Activated CD8-positive, alpha-beta memory T cell treated with anti-CD3 and anti-CD28 coated beads, Interleukin-2, amount 50 U/mL, for 24 hours (primary cell): ENCODE measurements around the gene DHX35.
A peak's percentile ranks its signal among the peaks of the same experiment; 100 is the strongest.
"Not testable (repeated sequence)": the region's sequence is repeated elsewhere in the genome, so short reads cannot be mapped to it uniquely, and the experiment has no call there.

ENCODE experiments used
- DNase-seq: peaks from one replicate; pipeline ENCODE4 v3.0.0-alpha.2; 2020; ENCODE audit errors: extremely low read depth

DHX35 gene

DNA sequence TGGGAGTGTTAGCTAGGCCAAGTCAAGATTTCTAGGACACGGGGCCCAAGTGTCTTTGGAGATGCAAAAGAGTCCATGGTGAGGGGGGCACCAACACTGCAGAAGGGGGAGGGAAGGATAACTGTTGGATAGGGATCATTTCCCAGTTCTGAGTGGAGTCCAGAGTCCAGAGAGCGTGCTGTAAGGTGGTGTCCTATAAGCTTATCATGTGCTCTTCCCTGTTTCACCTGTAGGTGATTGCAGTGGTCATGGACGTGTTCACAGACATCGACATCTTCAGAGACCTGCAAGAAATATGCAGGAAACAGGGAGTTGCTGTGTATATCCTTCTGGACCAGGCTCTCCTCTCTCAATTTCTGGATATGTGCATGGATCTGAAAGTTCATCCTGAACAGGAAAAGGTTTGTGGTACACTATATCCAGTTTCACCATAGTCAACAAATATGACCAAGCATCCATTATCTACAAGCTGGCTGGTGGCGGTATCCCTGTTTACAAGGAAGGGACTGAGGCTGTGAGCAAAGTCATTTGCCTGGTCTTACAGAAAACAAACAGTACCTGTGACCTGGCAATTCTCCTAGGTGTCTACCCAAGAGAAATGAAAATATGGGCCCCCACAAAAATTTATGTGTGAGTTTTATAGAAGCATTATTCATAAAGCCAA lies 20.3 kb upstream of the DHX35 start:
- DNase-seq = no peak

DNA sequence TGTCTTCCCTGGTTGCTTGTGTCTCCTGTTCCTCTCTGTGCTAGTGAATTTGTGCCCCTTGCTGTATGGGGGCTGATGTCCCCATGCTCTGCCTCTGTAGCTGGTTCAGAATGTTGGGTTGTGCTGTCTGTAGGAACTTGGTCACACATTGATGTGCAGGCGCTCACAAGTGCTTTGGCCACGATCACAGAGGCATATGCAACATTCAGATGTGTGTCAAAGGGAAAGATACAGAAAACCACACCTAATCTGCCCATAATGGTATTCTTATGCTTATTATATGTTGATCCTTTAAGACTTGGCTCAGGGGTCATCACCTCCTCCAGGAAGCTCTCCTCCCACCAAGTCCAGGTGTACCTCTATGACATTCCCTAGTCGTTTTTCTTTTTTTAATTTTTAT lies 17.1 kb upstream of the DHX35 start:
- DNase-seq = no peak

DNA sequence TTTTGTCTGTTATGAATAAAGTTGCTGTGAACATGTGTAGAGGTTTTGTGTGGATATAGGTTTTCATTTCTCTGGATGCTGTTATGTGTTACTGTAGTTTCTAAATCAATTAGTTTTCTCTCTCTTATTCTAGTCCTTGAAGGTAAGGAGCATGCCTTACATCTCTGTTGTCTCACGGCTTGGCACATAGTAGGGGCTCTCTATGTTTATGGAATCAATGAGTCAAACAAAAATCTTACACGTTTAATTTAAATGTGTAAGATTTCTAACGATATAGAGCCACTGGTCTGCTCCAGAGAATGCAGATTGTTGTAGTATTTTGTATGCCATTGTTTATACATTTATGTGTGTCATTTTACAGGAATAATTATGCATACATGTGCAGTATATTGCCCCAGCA lies 15.3 kb upstream of the DHX35 start:
- DNase-seq = no peak

DNA sequence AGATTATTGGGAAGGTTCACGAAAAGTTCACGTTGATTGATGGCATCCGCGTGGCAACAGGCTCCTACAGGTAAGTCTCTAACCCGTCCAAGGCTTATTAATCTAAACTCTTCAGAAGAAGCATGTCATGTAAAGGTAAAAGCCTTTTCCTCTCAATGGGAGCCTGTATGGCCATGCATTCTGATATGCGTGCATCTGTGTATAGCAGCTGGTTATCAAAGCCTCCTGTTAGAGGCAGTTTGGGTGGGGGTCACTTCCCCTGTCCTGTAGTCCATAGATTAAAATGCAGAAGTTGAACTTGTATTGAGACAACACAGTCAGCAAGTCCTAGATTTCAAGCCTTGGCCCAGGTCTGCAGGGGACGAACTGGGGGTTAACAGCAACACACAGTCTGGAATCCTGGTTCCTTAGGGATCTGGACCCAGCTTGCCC lies 14.2 kb upstream of the DHX35 start:
- DNase-seq = no peak

DNA sequence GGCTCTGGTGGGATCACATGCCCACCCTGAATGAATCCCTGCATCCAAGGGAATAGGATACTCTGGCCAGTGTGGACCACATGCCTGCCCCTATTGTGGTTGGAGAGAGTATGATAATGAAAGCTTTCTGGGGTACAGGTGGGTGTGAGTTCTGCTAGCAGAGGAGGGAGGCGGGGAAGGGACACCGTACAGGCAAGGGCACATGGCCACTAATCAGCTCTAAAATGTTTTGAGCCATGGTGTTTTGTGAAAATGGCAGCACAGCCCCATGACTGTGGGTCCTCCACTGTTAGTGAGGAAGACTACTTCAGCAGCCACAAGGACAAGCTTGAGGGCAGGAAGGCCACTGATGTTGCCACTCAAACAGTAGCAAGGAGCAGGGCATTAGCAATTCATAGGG lies 11.9 kb upstream of the DHX35 start:
- no peak for DNase-seq

DNA sequence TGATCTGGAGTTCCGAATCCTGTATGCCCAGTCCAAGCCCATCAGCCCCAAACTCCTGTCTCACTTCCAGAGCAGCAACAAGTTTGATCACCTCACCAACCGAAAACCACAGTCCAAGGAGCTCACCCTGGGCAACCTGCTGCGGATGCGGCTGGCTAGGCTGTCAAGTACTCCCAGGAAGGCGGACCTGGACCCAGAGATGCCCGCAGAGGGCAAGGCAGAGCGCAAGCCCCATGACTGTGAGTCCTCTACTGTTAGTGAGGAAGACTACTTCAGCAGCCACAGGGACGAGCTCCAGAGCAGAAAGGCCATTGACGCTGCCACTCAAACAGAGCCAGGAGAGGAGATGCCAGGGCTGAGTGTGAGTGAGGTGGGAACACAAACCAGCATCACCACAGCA lies 10.5 kb upstream of the DHX35 start:
- DNase-seq = no peak

DNA sequence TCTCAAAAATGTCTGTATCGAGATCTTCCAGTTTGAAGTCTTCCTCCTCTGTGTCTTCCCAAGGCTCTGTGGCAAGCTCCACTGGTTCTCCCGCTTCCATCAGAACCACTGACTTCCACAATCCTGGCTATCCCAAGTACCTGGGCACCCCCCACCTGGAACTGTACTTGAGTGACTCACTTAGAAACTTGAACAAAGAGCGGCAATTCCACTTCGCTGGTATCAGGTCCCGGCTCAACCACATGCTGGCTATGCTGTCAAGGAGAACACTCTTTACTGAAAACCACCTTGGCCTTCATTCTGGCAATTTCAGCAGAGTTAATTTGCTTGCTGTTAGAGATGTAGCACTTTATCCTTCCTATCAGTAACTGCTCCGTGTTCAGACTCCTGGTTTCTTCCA lies 10.0 kb upstream of the DHX35 start:
- no peak for DNase-seq

DNA sequence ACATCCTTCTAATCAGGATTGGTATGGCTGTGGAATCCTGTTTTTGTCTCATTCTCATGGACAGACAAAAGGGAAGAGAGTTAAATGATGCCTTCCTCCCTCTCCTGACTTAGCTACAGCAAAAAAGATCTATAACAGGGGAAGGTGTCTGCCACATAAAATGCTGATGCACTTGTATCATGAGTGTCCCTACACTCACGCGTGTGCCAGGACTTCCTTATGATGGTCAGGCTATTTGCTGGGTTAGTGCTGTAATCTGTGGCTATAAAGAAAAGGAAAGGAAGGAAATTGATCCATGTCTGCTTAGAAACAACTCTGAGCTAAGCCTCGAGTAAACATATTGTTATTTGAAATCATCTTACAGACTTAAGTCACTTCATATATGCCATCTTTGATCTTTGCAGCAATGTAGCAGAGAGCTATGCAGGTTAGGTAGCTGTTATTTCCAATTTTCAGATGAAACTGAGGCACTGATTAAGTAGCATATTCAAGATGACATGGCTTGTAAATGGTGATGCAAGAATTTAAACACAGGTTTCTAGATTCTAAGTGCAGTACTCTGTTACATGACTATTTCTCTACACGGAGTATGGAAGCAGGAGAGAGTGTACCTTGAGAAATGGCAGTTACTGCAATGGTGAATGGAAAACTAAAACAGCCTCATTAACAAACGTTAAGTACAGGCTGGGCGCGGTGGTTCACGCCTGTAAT lies 8.4 kb upstream of the DHX35 start:
- no peak for DNase-seq

DNA sequence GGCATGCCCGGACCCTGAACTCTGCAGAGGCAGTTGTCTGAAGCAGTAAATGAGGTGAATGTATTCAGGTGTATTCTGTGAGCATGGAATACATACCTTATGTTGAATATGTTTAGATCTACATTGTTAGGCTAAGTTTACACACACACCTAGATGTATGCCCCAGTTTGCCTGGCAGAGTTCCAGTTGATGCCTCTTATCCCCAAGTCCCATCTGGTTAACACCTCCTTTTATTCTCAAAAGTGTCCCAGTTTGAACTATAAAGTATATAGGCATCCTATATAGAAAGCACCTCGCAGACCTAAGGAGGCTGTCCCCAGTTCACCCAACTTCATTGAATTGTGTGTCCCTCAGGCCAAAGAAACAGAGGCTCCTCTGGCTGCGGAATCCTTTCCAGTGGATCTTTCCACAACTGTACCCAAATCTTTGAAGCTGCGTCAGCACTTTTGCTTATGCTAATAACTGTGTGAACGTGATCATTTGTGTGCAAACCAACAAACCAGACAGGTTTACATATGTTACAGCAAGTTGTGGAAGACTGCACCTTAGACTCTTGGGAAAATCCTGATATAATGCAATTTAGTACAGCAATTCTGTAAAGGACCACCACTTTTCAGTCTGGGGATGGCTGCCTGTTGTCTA lies 4.8 kb upstream of the DHX35 start:
- no peak for DNase-seq

DNA sequence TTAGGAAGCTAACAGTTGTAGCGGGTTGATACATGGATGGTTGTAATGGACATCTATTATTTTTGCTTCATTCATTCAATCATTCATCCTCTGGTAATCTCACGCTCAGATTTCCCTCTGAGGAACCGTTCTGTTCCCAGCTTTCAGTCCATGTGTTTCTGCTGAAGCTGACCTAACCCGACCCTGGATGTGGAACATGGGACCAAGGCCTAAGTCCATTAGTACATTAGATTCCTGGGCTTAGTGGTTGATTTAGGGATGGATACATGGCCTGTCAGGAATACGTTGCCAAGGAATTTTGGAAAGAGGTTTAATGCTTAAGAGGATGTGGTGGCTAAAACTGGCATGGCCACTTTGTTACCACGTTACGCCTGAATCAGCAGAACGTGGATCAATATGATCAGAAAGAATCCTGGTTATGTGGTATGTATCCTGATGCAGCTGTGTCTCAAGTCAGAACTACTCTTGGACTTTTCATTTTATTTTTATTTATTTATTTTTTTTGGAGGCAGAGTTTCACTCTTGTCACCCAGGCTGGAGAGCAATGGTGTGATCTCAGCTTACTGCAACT lies 4.1 kb upstream of the DHX35 start:
- DNase-seq = no peak

DNA sequence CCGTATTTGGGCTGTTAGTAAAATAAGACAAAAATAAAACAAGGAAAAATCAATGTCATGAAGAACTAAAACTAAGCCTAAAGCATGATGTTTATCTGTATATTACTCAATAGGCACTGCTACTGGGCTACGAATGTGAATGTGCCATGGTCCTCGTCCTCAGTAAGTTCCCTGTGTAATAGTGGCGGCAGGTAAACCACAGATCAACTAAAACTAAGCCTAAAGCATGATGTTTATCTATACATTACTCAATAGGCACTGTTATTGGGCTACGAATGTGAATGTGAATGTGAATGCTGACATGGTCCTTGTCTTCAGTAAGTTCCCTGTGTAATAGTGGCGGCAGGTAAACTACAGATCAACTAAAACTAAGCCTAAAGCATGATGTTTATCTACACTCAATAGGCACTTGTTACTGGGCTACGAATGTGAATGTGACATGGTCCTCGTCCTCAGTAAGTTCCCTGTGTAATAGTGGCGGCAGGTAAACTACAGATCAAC lies 1.9 kb upstream of the DHX35 start:
- not testable (repeated sequence) for DNase-seq

DNA sequence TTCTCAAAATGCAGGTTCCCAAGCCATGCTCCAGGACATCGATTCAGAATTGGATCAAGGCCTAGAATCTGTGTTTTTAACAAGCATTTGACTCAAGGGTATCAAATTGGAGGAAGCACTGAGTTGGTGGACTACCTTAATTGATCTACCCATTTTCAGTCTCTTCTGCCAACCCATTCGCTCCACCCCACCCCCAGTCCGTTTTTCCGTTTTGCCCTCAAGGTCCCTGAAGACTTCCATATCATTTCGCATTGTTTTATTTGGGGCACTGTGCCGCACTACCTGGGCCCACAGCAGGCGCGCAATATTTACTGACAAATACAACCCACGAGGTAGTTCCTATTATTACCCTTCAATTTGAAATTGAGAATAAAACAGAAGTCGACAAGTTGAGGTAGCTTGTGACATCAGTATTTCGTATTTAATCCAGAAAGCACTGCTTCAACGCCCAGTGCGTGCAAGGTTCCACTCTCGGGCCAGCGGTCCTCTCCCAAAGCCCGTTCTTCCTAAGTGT lies 557 bp upstream of the DHX35 start:
- DNase-seq = peak; percentile 0

DNA sequence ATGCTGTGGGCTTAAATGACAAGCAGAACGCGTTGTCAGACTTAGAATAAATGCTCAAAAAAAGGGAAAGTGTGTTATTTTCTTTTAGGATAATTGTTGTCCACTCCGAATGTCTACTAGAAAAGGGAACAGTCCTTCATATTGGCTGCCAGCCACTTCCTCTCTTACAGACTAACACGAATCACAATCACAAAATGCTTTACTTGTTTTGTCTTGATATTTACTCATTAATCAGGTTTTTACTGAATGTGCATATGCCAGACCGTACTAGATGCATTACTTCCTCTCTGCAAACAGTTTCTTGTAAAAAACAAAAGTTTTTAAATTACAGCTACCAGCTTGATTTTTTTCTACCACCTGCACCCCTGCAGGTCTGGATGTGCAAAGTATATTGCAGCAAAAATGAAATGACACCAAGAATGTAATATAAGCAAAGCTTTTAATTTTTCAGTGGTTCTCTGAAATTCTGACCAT lies 821 bp downstream of the DHX35 start:
- DNase-seq = no peak

DNA sequence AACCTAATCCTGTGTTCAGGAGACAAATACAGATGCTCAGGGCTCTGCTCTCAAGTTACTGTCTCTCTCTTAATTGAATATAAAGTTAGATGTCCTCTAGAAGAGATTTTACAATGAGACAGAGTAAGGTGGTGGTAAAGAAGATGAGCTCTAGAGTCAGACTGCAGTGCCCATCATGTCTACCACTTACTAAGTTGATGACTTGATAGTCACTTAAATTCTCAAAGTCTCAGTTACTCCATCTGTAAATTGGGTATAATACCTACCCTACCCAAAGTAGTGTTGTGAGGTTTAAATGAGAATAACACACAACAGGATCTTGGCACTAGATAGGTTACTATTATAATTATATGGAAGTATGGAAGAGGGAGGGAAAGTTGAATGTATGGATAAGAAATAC lies 1.6 kb downstream of the DHX35 start:
- no peak for DNase-seq

DNA sequence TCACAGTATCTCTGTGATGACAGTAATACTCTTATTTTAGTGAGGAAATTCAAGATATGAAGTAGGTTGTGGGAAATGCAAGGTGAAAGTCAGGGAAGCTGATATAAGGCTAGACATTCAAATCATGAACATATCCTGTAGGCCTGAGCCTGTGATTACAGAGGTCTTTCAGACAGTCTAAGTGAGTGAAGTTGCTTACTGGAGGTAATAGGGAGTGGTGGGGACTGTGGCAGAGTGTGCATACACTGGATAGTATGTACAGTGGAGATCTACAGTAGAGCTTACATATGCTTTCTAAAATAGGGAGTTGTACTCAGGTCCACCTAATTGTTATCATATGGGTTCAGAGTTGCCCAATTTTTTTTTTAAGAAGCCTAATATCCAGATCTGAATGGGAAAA lies 3.1 kb downstream of the DHX35 start:
- DNase-seq = no peak

DNA sequence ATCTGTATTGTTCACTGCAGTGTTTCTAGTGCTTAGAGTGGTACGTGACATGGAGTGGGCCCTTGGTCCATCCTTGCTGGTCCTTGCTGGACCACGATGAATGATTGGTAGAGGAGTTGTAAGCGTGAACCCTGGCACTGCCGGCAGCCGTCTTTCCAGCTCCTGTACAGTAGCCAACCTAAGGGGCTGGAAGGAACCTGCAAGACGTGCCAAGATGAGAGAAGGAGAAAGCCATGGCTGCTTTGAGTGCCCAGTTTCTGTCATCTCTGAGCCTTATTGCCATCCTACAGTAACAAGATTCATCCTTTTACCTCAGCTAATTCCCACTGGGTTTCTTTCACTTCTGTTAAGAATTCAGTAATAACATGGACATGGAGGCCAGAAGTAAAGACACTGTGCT lies 5.9 kb downstream of the DHX35 start:
- DNase-seq = no peak

DNA sequence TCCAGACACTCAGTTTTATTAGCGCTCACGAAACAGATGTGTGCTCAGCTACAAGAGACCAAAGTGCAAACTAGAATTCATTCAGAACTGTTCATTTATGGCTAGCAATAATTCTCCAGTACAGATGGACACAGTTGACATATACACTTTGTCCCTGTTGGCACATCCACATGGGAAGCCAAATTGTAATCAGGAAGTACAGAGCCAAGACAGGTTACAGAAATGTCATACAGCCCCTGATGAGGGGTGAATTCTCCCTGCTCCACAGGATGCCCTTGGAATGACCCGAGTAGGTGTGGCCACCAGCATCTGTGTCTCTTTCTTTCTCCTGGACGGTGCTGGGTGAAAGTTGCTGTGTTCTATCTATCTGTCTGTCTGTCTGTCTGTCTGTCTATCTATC lies 7.6 kb downstream of the DHX35 start:
- no peak for DNase-seq

DNA sequence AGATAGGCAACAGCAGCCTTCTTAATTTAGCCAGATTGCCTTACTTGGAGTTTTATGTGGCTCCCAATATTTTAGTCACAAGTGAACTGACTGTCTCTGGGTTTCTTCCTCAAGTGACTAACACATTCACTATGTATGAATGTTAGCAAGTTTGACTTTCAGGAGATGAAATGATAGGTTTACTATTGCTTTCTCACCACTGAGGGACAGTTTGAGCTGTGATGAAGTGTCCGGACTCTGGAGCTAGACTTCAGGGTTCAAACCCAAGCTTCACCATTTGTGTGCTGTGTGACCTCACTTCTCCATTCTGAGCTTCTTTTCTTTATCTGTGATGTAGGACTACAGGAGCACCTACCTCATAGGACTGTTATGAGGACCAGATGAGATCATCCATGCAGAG lies 8.2 kb downstream of the DHX35 start:
- no peak for DNase-seq

DNA sequence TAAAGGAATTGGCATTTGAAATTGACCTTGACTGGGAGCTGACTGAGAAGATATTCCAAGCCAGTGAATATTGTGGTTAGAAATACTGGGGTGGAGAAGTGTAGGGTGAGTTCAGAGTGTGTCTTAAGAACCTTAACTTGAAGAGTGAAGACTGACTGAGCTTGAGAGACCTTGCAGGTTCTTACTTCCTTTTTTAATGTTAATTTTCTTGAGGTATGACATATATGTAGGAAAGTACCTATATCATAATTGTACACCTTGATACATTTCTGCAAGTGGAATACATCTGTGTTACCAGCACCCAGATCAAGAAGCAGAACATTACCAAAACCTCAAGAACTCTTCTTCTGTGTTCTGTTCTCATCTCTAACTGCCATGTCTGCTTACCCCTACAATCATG lies 11.0 kb downstream of the DHX35 start:
- no peak for DNase-seq

DNA sequence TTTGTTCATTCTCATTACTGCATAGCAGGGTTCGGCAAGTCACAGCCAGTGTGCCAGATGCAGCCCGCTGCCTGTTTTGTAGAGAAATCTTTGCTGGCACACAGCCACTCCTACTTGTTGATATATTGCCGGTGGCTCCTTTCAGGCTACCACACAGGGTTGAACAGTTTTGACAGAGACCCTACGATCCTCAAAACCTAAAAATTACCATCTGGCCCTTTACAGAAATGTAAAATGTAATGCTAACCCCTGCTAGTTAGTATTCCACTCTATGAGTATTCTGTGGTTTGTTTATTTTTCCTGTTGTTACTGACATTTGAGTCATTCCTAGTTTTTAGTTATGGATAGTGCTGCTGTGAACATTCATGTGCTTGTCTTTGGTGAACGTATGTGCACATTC lies 11.5 kb downstream of the DHX35 start:
- DNase-seq = no peak

DNA sequence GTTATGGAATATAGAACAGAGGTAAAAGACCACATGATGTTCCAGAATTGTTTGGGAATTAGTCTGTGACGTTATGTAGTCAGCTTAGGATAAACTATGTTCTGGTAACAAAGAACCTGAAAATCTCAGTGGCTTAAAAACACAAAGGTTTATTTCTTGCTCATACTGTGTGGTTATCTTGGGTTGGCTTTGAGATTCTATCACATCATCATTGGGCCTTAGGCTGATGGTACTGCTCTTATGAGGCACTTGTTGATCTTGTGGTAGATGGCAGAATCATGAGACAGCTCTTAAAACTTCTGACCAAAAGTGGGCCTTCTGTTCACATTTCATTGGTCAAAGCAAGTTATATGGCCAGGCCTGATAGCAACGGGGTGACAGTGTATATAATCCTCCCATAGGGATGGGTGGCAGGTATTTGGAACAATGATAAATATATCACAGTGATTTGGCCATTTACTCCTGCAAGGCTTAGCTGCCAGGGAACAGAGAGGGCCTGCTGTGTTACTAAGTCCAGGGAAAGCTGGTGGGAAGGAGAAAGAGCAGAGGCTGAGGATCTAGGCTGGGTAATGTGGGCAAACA lies 13.5 kb downstream of the DHX35 start:
- DNase-seq = no peak

DNA sequence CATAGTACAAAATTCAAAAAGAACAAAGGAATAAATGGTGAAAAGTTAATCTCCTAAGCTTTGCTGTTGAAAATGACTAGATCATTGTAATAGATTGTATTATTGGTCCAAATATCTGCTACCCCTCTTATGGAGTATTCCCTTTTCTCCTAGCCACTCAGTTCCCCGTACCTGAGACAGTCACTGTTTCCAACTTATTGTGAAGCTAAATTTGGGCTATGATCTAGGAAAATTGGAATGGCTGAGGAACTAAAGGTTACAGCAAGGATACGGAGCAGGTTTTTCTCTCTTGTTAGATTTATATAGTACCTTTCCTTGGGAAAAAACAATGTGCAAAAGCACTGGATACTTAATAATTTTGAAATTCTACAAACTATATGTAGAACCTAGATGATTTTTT lies 17.3 kb downstream of the DHX35 start:
- DNase-seq = no peak
